ENCODE results near the gene LSS. TPM values are rescaled to one million over a fixed set of nuclear protein-coding genes. Genes with fewer than 3 reads are reported as not detected.

The LSS gene
- total and polyA plus RNA-seq, 2 donors (not counting 3 experiments of a cell fraction or from before 2014, with no cell fraction given), result 120 to 141 TPM

DNA sequence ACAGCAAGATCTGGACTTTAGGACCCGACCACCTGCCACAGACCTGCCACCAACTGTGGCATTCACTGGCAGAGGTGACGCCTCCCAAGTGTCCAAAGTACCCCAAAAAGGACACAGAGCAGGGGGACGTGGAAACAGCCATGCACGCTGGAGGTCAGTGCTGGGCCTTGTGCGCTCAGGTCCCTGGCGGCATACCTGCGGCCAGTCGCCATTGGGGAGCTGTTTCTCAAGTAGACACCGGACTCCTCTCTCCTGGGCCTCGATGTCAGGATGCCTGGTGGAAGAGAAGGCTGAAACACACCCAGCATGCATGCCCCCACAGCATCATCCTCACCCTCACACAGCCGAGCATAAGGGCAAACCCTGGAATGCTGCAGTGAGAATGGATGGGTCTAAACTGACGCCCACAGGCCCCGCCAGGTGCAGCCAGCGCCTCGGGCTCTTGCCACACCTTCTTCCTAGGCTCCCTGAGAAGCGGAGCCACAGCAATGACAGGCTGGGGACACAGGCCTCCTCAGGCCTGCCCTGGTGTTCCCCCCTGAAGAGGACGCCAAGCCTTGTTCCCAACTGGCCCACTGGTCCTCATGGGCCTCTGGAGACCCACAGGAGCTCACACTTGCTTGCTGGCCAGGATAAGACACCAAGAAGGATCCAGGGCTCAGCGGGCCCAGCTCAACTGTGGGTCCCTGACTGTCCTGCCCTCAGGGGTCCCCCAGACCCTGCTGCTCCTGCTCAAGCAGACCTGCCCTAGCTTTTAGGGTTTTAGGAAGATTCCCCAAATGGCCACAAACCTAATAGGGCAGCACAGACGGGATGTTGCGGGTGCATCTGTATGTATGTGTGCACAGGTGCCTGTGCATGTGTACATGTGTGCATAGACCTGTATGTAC, 36.6 kb downstream of the LSS start:
- no peak for DNase-seq (ENCODE audit: low read depth, low spot score)
- FAIRE-seq, result no peak
- H3K4me3 ChIP-seq (replicated peaks in 1 of 3; ENCODE audit: insufficient read depth in 1 of 3, low read depth in 1 of 3, low read length in 3 of 3), result no peak overlapping the region
- H3K9ac ChIP-seq (replicated peaks; ENCODE audit: extremely low read depth, insufficient read depth, low read length), result no peak overlapping the region
- H3K4me2 ChIP-seq (ENCODE audit: insufficient read depth, low read length), result no peak overlapping the region
- H2AFZ ChIP-seq (ENCODE audit: low read depth, low read length), result no peak overlapping the region
- H3K9me1 ChIP-seq (replicated peaks; ENCODE audit: control insufficient read depth, extremely low read depth, insufficient read depth, low read length), result no peaks in the 10 kb centered on the region
- H3K9me3 ChIP-seq (replicated peaks; ENCODE audit: control insufficient read depth, insufficient read depth, low read length), result no peaks in the 10 kb centered on the region
- ChIA-PET CTCF (no interaction called here), POLR2A (no interaction called here)
- no peak for TF ChIP-seq POLR2A (IDR thresholded peaks at IDR 0.05; ENCODE audit: low read depth, low read length)
- TF ChIP-seq, protein P1, sequence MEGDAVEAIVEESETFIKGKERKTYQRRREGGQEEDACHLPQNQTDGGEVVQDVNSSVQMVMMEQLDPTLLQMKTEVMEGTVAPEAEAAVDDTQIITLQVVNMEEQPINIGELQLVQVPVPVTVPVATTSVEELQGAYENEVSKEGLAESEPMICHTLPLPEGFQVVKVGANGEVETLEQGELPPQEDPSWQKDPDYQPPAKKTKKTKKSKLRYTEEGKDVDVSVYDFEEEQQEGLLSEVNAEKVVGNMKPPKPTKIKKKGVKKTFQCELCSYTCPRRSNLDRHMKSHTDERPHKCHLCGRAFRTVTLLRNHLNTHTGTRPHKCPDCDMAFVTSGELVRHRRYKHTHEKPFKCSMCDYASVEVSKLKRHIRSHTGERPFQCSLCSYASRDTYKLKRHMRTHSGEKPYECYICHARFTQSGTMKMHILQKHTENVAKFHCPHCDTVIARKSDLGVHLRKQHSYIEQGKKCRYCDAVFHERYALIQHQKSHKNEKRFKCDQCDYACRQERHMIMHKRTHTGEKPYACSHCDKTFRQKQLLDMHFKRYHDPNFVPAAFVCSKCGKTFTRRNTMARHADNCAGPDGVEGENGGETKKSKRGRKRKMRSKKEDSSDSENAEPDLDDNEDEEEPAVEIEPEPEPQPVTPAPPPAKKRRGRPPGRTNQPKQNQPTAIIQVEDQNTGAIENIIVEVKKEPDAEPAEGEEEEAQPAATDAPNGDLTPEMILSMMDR (IDR thresholded peaks at IDR 0.05; ENCODE audit: extremely low read depth in 1 of 2, insufficient read depth in 1 of 2, low read depth in 1 of 2, low read length in 2 of 2), result no peak
- TF ChIP-seq FOS (IDR thresholded peaks at IDR 0.05; ENCODE audit: borderline replicate concordance, insufficient read depth, low read length), result no peak
- TF ChIP-seq POLR2AphosphoS5 (IDR thresholded peaks at IDR 0.05; ENCODE audit: insufficient read depth, low read depth, low read length), result no peak
- TF ChIP-seq GATA2 (IDR thresholded peaks at IDR 0.05; ENCODE audit: insufficient read depth, insufficient read length, low read depth, low read length), result no peak
- no peak for TF ChIP-seq EZH2 (IDR thresholded peaks at IDR 0.05; ENCODE audit: borderline replicate concordance, low read depth, low read length, severe bottlenecking)
- no peak for TF ChIP-seq MYC (IDR thresholded peaks at IDR 0.05; ENCODE audit: low read depth, low read length)
- TF ChIP-seq JUN (IDR thresholded peaks at IDR 0.05; ENCODE audit: borderline replicate concordance, insufficient read depth, insufficient read length, low read depth), result no peak
- TF ChIP-seq MAX (IDR thresholded peaks at IDR 0.05; ENCODE audit: insufficient read depth, insufficient read length), result no peak
- no peaks in the 10 kb centered on the region for H3K79me2 ChIP-seq (ENCODE audit: control insufficient read depth, insufficient read depth, low read length)
- intact Hi-C loops (cut with micrococcal nuclease) (no loop called here), dilution Hi-C loops (cut with MboI; ENCODE audit: extremely low pct_ligation_motif_present, low sequenced_read_pairs) (no loop called here)
- H3K36me3 ChIP-seq (ENCODE audit: control insufficient read depth in 2 of 2, extremely low read depth in 1 of 2, insufficient read depth in 2 of 2, low read length in 2 of 2), result peaks cover 12 to 40% of the 10 kb centered on the region in 2 experiments
- H3K27me3 ChIP-seq (ENCODE audit: control insufficient read depth in 2 of 2, insufficient read depth in 2 of 2, low read length in 2 of 2), result no peaks in the 10 kb centered on the region
- H4K20me1 ChIP-seq (replicated peaks; ENCODE audit: control insufficient read depth, extremely low read depth, insufficient read depth, low read length), result no peaks in the 10 kb centered on the region
- H3K27ac ChIP-seq (ENCODE audit: insufficient read depth, low read depth, low read length), result no peak overlapping the region
- peaks cover 22% of the 10 kb centered on the region for H3K4me1 ChIP-seq (ENCODE audit: control insufficient read depth, extremely low read depth, insufficient read depth, low read length)
- BruUV-seq (replicated peaks), result no TSS peak

All from endothelial cell of umbilical vein (primary cell).